Testis (tissue), 3 donors: ENCODE data around the gene OTUD6A. TPM values are rescaled to one million over a fixed set of nuclear protein-coding genes. Genes with fewer than 3 reads are reported as not detected.

ENCODE experiments used
- DNase-seq: peaks from one replicate; pipeline ENCODE4 v3.0.0-alpha.2; 2019
- H3K27ac ChIP-seq, 2 donors: fragments of 200-600 bp; sonication (generic); one replicate each; pipeline ENCODE4 v1.5.1; 2019
- H3K27me3 ChIP-seq: fragments of 200-600 bp; sonication (generic); one replicate; pipeline ENCODE4 v1.5.1; 2019
- H3K36me3 ChIP-seq: fragments of 200-600 bp; sonication (generic); one replicate; pipeline ENCODE4 v1.5.1; 2017; ENCODE audit warnings: low read depth; ENCODE audit errors: missing control alignments
- H3K4me1 ChIP-seq: fragments of 200-600 bp; sonication (generic); one replicate; pipeline ENCODE4 v1.5.1; 2019
- H3K4me3 ChIP-seq, 2 donors: fragments of 200-600 bp; sonication (generic); one replicate each; pipeline ENCODE4 v1.5.1; 2017 to 2019
- H3K9me3 ChIP-seq: fragments of 200-600 bp; sonication (generic); one replicate; pipeline ENCODE4 v1.5.1; 2017
- CTCF ChIP-seq, 3 experiments: fragments of 450-650 bp in 2 of 3; fragments of 200-600 bp in 1 of 3; sonication (generic) in 1 of 3; IDR thresholded peaks; one replicate each; pipeline ENCODE4 v1.5.1; 2016 to 2019; ENCODE audit warnings: antibody characterized with exemption in 3 of 3, mild to moderate bottlenecking in 2 of 3, moderate library complexity in 1 of 3
- POLR2A ChIP-seq: fragments of 450-650 bp; IDR thresholded peaks from one replicate; pipeline ENCODE4 v1.6.1; 2017; ENCODE audit warnings: antibody characterized with exemption, mild to moderate bottlenecking, moderate library complexity
- WGBS, 2 donors: methylation state at CpG; one replicate each; pipeline ENCODE4 v1.1.5; 2018; 5-methylcytosine and 5-hydroxymethylcytosine counted together
- intact Hi-C: fragments of 100-400 bp; cut with DNase I; formaldehyde crosslinking; loops from one replicate; pipeline ENCODE4 v1.15.1; 2023; ENCODE audit warnings: low total_unique reads
- polyA plus RNA-seq: library from polyadenylated mRNA; stranded (reverse); fragments of 350-450 nt; fragmentation: Illumina TruSeq; extraction: RNeasy Lipid Tissue Mini Kit (QIAGEN cat#74804); gene quantifications from one replicate; pipeline ENCODE4 v1.2.3, GENCODE V29; 2014; ENCODE audit warnings: low read depth, low replicate concordance; ENCODE audit not compliant: insufficient read depth
- total RNA-seq, 2 donors: library from RNA; depleted of rRNA; stranded (reverse); fragments of >200 nt; gene quantifications; one replicate each; pipeline ENCODE4 v1.2.3, GENCODE V29; 2016

Gene OTUD6A
- total and polyA plus RNA-seq, 3 donors from 2014 or later: 6.9 to 17.9 (median 8.1) TPM

GRCh38 chrX:70079870-70080269 lies 17.6 kb downstream of the OTUD6A start:
- WGBS, 2 donors: 33 to 38% methylated on average over 3 of the region's 3 CpGs
- no peak for DNase-seq
- no peaks in the 10 kb centered on the region for H3K9me3 ChIP-seq
- no peak overlapping the region for H3K27ac ChIP-seq
- no peaks in the 10 kb centered on the region for H3K36me3 ChIP-seq
- intact Hi-C loops: no loop called here
- H3K4me1 ChIP-seq: no peaks in the 10 kb centered on the region
- H3K4me3 ChIP-seq: no peak overlapping the region
- TF ChIP-seq POLR2A: no peak
- no peak for TF ChIP-seq CTCF (IDR thresholded peaks at IDR 0.05)
- H3K27me3 ChIP-seq: no peaks in the 10 kb centered on the region

DNA sequence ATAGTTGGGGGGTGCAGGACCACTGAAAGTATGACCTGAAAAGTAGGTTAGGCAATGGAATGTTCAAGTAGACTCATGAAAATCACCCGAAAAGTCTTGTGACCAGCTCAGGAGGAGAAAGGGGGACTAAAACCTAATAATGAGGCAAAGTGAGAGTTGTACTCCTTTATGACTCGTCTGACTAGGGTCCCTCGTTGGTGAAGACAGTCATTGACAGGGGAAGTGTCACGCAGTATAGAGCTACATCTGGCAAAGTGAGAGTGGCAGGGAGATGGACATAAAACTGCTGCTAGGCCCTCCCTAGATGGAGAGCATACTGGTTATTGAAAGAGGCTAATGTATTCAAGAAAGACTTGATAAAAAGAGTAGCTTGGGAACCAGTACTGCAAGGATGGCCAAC lies 20.5 kb downstream of the OTUD6A start:
- TF ChIP-seq POLR2A (no peak), CTCF (IDR thresholded peaks at IDR 0.05) (no peak)
- intact Hi-C loops: no loop called here
- Histone ChIP-seq H3K4me1 (no peaks in the 10 kb centered on the region), H3K4me3 (no peak overlapping the region), H3K27me3 (no peaks in the 10 kb centered on the region), H3K9me3 (no peaks in the 10 kb centered on the region), H3K36me3 (no peaks in the 10 kb centered on the region), H3K27ac (no peak overlapping the region)
- 64 to 88% methylated on average over 4 of the region's 4 CpGs for WGBS, 2 donors
- DNase-seq: no peak

- no peak overlapping the region for H3K4me3 ChIP-seq
- WGBS, 2 donors: 86 to 88% methylated on average over 4 to 5 of the region's 5 CpGs
- H3K36me3 ChIP-seq: no peaks in the 10 kb centered on the region
- H3K9me3 ChIP-seq: no peaks in the 10 kb centered on the region
- TF ChIP-seq CTCF (IDR thresholded peaks at IDR 0.05) (no peak), POLR2A (no peak)
- no peaks in the 10 kb centered on the region for H3K27me3 ChIP-seq
- H3K27ac ChIP-seq: no peak overlapping the region
- DNase-seq: no peak
- no peaks in the 10 kb centered on the region for H3K4me1 ChIP-seq
- intact Hi-C loops: no loop called here
Measured at GRCh38 chrX:70084592-70085240, 22.5 kb downstream of the OTUD6A start.

GRCh38 chrX:70087857-70088630 lies 25.8 kb downstream of the OTUD6A start:
- 57 to 64% methylated on average over 10 to 11 of the region's 11 CpGs for WGBS, 2 donors
- intact Hi-C loops: no loop called here
- Histone ChIP-seq H3K36me3 (no peaks in the 10 kb centered on the region), H3K9me3 (no peaks in the 10 kb centered on the region), H3K4me3 (no peak overlapping the region), H3K27ac (no peak overlapping the region), H3K4me1 (no peaks in the 10 kb centered on the region), H3K27me3 (no peaks in the 10 kb centered on the region)
- peak; percentile 13 for DNase-seq
- no peak for TF ChIP-seq POLR2A
- no peak for TF ChIP-seq CTCF (IDR thresholded peaks at IDR 0.05)
